ENCODE measurements around the gene MRRF.

- TF ChIP-seq CTCF (IDR thresholded peaks at IDR 0.05) = no peak
- no peak for TF ChIP-seq POLR2A (IDR thresholded peaks at IDR 0.05)
Observed at GRCh38 chr9:122334916-122335315, 70.2 kb downstream of the MRRF start.

Data from uterus (tissue), 2 donors.